Measurements from ENCODE around the gene CENPU.
"Not testable (repeated sequence)": the region's sequence is repeated elsewhere in the genome, so short reads cannot be mapped to it uniquely, and the experiment has no call there.

Gene CENPU

GRCh38 chr4:184750926-184751584 is 17.2 kb upstream of the CENPU start:
- DNase-seq, result no peak

- no peak for DNase-seq
Measured at GRCh38 chr4:184748251-184748652, 14.4 kb upstream of the CENPU start.

DNA sequence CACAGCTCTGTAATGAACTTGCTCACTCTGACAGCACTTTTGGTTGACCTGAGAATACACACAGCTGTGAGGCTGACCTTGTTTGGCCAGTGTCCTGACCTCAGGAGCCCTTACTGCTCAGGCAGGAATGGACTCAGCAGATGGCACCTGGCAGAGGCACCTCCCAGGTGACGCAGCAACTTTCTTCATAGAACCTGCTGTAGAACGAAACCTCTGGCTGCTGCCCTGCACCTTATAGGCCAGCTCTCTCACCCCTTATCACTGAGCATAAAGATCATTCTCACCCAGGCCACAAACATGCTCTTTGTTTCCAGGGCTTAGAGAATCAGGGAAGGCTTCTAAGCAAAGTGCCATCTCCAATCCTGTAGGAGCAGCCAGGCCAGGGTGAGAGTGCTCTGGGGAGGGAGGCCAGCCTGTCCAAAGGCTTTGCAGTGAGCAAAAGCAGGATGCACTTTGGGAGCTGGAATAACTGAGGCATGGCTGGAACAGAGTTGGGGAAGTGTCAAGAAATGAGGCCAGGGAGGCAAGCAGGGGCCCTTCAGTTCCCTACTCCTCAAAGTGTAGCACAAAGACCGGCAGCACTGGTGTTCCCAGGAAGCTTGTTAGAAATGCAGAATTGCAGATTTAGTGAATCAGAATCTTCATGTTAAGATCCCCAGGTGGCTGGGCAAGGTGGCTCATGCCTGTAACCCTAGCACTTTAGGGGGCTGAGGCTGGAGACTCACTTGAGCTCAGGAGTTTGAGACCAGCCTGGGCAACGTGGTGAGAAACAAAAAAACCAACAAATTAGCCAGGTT is 13.3 kb upstream of the CENPU start:
- no peak for DNase-seq

- peak; percentile 81 for DNase-seq
Measured at GRCh38 chr4:184745831-184746795, 12.2 kb upstream of the CENPU start.

DNA sequence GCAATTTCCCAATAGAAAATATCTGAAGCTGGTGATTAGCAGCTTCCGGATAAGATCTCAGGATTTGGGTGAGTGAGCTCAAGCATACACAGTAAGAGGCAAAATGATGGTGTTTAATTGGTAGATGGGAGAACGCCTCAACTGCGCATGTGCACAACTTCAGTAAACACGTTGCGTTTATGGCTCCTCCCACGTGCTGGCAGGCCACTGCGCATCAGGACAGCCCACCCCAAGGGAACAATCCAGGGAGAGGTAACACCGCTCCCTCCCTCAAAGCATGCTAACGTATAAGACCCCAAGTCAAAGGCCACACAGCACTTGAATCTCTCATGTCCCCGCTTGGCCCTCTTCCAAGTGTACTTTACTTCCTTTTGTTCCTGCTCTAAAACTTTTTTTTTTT is 10.3 kb upstream of the CENPU start:
- DNase-seq, result no peak

DNA sequence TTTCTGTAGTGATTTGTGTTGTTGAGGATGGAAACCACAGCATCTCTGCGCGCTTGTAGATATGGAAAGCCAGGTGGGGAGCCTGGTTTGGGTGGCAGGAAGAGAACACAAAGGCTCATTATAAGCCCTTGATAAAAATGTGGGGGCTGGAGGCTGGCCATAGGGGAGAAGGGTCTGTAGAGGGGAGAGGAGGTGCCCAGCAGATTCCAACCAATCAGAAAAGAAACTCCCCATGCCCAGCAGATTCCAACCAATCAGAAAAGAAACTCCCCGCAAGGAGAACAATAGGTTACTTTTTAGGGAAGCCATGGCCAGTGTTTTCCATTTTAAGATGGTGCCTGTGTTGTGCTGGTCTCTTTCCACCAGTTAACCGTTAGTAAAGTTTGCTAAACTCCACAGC is 9.8 kb upstream of the CENPU start:
- DNase-seq, result no peak

DNA sequence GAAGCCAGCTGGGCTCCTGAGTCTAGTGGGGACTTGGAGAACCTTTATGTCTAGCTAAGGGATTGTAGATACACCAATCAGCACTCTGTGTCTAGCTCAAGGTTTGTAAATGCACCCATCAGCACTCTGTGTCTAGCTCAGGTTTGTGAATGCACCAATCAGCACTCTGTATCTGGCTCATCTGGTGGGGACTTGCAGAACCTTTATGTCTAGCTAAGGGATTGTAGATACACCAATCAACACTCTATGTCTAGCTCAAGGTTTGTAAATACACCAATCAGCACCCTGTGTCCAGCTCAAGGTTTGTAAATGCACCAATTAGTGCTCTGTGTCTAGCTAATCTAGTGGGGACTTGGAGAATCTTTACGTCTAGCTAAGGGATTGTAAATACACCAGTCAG is 7.8 kb upstream of the CENPU start:
- DNase-seq, result not testable (repeated sequence)

DNA sequence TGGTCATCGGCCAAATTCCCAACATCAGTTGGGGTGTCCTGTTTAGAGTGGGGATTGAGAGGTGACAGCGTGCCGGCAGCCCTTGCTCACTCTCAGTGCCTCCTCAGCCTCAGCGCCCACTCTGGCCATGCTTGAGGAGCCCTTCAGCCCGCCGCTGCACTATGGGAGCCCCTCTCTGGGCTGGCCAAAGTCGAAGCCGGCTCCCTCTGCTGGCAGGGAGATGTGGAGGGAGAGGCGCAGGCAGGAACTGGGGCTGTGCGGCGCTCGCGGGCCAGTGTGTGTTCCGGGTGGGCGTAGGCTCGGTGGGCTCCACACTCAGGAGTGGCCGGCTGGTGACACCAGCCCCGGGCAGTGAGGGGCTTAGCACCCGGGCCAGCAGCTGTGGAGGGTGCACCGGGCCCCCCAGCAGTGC is 7.1 kb upstream of the CENPU start:
- no peak for DNase-seq

- not testable (repeated sequence) for DNase-seq
Measured at GRCh38 chr4:184739575-184739974, 5.7 kb upstream of the CENPU start.

DNA sequence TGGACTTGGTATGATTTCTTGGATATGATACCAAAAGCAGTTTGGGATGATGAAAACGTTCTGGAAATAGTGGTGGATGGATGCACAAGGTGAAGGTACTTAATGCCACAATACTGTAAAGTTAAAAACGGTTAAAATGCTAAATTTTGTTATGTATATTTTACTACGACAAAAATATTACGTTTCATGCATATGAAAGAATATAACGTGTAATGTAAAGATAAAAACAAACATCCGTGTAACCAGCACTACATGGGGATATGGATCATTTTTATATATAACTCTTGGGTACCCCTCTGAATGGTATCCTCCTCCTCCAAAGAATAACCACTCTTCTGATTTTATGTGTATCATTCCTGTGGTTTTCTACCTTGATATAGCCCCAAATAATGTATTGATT is 862 bp upstream of the CENPU start:
- no peak for DNase-seq

DNA sequence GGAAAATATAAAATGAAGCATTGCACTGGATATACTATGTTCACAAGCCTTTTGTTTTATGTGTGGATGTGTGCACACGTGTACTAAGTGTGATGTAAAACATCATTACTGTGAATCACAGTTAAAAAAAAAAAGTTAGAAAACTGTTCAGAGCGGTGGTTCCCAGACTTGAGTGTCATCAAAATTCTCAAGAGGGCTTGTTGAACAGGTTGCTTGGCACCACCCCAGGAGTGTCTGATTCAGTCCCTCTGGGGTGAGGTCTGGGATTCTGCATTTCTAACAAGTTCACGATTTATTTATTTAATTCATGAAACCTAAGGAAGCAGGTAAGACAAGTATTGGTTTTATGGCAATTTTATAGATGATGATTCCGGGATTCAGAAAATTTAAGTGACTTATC is 1.8 kb downstream of the CENPU start:
- no peak for DNase-seq

DNA sequence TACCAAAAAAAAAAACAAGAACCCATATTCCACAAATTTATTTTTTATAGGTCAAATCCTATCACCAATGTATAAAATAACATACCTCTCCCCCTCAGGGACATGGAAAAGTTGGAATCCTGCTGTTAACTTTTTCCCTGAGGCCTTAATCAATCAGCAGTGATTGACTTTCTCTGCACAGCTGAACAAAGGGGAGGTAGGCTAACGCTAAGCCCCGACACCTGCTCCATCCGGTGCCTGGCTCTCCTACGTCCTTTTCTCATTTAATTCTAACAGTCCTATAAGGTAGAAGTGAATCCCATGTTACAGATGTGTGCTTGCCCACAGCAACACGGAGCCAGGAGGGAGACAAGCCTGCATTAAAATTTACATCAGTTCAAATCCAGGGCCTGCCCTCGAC is 2.8 kb downstream of the CENPU start:
- DNase-seq, result no peak

GRCh38 chr4:184729946-184730345 is 4.0 kb downstream of the CENPU start:
- no peak for DNase-seq

DNA sequence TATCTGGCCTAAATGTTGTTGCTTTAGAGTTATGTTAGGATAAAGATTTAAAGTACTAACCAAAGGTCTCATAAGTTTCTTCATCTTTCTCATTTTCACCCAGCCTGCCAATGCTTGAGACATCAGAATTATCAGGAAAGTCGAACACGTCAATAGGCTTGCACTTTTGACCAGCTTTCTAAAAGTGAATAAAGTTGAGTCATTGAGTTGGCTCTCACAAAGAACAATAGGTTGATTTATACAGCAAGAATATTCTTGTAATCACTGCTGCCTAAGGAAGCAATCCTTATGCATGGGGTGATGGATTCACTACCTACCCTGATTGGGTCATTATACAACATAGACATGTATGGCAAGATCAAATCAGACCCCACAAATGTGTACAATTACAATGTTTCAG is 5.0 kb downstream of the CENPU start:
- no peak for DNase-seq

DNA sequence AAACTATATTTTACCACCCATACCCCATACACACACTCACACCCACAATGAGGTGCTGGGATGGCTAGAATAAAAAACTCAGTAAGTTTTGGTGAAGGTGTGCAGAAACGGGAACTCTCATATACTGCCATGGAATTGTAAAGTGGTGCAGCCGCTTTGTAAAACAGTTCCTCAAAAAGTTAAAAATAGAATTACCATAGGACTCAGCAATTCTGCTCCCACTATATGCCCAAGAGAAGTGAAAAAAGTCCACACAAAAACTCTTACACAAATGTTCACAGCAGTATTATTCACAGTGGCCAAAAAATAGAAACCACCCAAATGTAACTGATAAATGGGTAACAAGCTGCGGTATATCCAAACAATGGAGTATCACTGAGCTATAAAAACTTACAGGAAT is 6.5 kb downstream of the CENPU start:
- no peak for DNase-seq

- no peak for DNase-seq
Measured at GRCh38 chr4:184722798-184723197, 11.1 kb downstream of the CENPU start.

- DNase-seq, result no peak
Measured at GRCh38 chr4:184721254-184721653, 12.6 kb downstream of the CENPU start.

DNA sequence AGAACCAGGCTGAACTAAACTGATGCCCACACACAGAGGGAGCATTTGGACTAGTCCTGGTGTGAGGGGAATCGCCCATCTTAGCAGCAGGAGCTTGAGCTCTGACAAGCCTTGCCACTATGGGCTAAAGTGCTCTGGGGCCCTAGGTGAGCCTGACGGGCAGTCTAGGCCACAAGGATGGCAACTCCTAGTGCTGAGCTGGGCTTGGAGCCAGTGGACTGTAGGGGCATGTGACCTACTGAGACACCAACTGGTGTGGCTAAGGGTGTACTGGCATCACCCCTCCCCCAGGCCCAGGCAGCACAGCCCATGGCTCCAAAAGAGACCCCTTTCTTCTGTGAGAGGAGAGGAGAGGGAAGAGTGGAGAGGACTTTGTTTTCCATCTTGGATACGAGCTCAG is 14.5 kb downstream of the CENPU start:
- DNase-seq, result no peak

GRCh38 chr4:184715526-184715925 is 18.4 kb downstream of the CENPU start:
- DNase-seq, result no peak

DNA sequence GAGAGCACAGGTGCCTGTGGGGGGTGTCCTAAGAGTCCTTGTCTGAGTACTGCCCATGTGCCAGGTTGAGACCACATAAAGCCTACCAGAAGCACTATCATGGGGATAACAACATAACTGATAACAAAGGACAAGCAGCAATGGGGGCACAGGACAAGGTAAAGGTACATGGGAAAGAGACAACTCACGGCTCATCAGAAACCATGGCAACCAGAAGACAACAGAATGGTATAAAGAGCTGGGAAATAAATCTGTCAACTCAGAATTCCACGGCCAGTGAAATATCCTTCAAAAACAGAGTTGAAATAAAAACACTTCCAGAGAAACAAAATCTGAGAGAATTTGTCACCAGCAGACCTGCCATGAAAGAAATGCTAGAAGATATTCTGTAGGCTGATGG is 20.0 kb downstream of the CENPU start:
- no peak for DNase-seq

DNA sequence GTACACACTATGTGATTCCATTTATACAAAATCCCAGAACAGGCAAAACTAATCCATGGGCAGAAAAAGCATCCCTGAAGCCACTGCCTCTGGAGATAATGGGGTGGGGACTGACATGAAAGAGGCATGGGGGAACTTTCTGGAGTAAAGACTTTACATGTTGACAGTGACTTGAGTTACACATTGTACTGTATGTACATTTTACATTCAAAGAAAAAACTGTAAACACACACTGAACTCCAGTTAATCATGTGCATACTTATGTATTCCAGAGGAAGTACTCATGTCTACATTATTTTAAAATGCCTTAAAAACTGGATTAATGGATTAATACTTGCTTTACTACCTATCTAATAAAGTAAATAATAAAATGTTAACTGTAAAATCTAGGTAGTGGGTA is 21.6 kb downstream of the CENPU start:
- no peak for DNase-seq

DNA sequence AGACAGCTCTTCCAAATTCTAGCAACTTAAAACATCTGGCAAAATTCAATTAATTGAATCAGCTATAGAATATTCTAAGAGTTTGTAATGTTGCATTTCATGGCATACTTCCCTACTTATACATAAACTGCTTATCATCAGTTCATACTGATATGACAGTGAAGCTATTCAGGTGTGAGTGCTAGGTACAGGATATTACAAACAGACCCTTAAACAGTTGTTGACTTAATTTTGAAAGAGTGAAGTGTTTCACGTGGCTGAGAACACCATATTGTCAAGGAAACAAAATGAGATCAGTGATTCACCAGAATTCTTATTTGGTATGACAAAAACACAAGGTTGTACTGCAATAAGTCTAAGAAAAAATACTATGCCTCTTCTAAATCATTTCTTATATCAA is 27.4 kb downstream of the CENPU start:
- DNase-seq, result no peak

- no peak for DNase-seq
Measured at GRCh38 chr4:184705692-184706091, 28.2 kb downstream of the CENPU start.

DNA sequence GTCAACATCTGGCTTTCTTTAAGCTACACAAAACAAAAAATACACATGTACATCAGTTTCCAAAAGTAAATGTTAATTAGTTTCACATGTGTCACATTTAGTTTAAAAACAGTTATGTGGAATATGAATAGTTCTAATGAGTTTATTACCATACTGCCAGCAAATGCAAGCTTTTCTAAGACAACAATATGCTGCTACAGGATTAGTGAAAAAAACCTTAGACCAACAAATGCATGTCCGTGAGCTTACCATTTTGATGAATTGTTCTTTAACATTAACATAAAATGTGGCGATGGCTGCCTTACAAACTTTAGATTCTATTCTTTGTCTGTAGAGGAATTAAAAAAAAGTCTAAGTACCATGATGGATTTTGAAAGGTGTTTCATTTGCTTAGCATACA is 31.8 kb downstream of the CENPU start:
- no peak for DNase-seq

Data from stimulated activated CD8-positive, alpha-beta memory T cell treated with anti-CD3 and anti-CD28 coated beads, Interleukin-4, amount 100 ng/mL, for 48 hours (primary cell).